T-helper 1 cell treated with Interleukin-12 subunit alpha and Interleukin-12 subunit beta and Interleukin-4 antibody, amounts not matched to agents 30 μg/mL and 1 μg/mL, for 36 hours (primary cell): ENCODE measurements around the gene NCOA7.

Experiments
- H3K27ac Mint-ChIP-seq: one replicate; pipeline ENCODE4 v1.8.0; 2021; ENCODE audit warnings: mild to moderate bottlenecking, mixed read lengths
- H3K27me3 Mint-ChIP-seq: one replicate; pipeline ENCODE4 v1.8.0; 2021; ENCODE audit warnings: low read depth, mixed read lengths
- H3K36me3 Mint-ChIP-seq: one replicate; pipeline ENCODE4 v1.8.0; 2021; ENCODE audit warnings: low read depth, mixed read lengths
- H3K4me1 Mint-ChIP-seq: one replicate; pipeline ENCODE4 v1.8.0; 2021; ENCODE audit warnings: low read depth, mixed read lengths
- H3K4me3 Mint-ChIP-seq: one replicate; pipeline ENCODE4 v1.8.0; 2021; ENCODE audit warnings: mild to moderate bottlenecking, moderate library complexity, mixed read lengths
- H3K9me3 Mint-ChIP-seq: one replicate; pipeline ENCODE4 v1.8.0; 2021; ENCODE audit warnings: mixed read lengths

NCOA7 gene

GRCh38 chr6:125749865-125750691, 40.7 kb upstream of the NCOA7 start:
- peak overlapping the region; percentile 71 for H3K4me3 Mint-ChIP-seq
- no peak overlapping the region for H3K27ac Mint-ChIP-seq
- no peaks in the 10 kb centered on the region for H3K9me3 Mint-ChIP-seq
- H3K4me1 Mint-ChIP-seq: peaks cover 25% of the 10 kb centered on the region
- H3K36me3 Mint-ChIP-seq: peaks cover 4% of the 10 kb centered on the region
- peaks cover 84% of the 10 kb centered on the region for H3K27me3 Mint-ChIP-seq

GRCh38 chr6:125750692-125751333, 39.9 kb upstream of the NCOA7 start:
- H3K9me3 Mint-ChIP-seq: no peaks in the 10 kb centered on the region
- peaks cover 25% of the 10 kb centered on the region for H3K4me1 Mint-ChIP-seq
- H3K27me3 Mint-ChIP-seq: peaks cover 81% of the 10 kb centered on the region
- H3K36me3 Mint-ChIP-seq: peaks cover 4% of the 10 kb centered on the region
- no peak overlapping the region for H3K27ac Mint-ChIP-seq
- peak overlapping the region; percentile 20 for H3K4me3 Mint-ChIP-seq

GRCh38 chr6:125751334-125751916, 39.3 kb upstream of the NCOA7 start:
- H3K9me3 Mint-ChIP-seq: no peaks in the 10 kb centered on the region

GRCh38 chr6:125752773-125753172, 38.0 kb upstream of the NCOA7 start:
- H3K27me3 Mint-ChIP-seq: peaks cover 64% of the 10 kb centered on the region
- no peaks in the 10 kb centered on the region for H3K9me3 Mint-ChIP-seq

More at GRCh38 chr6:125751334-125751916, 39.3 kb upstream of the NCOA7 start:
- Mint-ChIP-seq H3K4me3 (no peak overlapping the region), H3K4me1 (peaks cover 21% of the 10 kb centered on the region), H3K36me3 (peaks cover 4% of the 10 kb centered on the region), H3K27me3 (peaks cover 75% of the 10 kb centered on the region), H3K27ac (no peak overlapping the region)

GRCh38 chr6:125753218-125753936, 37.4 kb upstream of the NCOA7 start:
- Mint-ChIP-seq H3K4me1 (peaks cover 11% of the 10 kb centered on the region), H3K27me3 (peaks cover 57% of the 10 kb centered on the region), H3K9me3 (no peaks in the 10 kb centered on the region), H3K36me3 (no peaks in the 10 kb centered on the region), H3K4me3 (no peak overlapping the region), H3K27ac (no peak overlapping the region)

More at GRCh38 chr6:125752773-125753172, 38.0 kb upstream of the NCOA7 start:
- H3K4me3 Mint-ChIP-seq: no peak overlapping the region
- no peak overlapping the region for H3K27ac Mint-ChIP-seq
- H3K4me1 Mint-ChIP-seq: peaks cover 11% of the 10 kb centered on the region
- H3K36me3 Mint-ChIP-seq: no peaks in the 10 kb centered on the region

GRCh38 chr6:125753937-125754259, 36.9 kb upstream of the NCOA7 start:
- peaks cover 55% of the 10 kb centered on the region for H3K27me3 Mint-ChIP-seq
- no peaks in the 10 kb centered on the region for H3K9me3 Mint-ChIP-seq
- no peaks in the 10 kb centered on the region for H3K36me3 Mint-ChIP-seq
- H3K4me3 Mint-ChIP-seq: no peak overlapping the region
- peaks cover 11% of the 10 kb centered on the region for H3K4me1 Mint-ChIP-seq
- no peak overlapping the region for H3K27ac Mint-ChIP-seq

GRCh38 chr6:125754566-125754965, 36.2 kb upstream of the NCOA7 start:
- no peaks in the 10 kb centered on the region for H3K9me3 Mint-ChIP-seq
- peaks cover 61% of the 10 kb centered on the region for H3K27me3 Mint-ChIP-seq
- no peak overlapping the region for H3K4me3 Mint-ChIP-seq
- H3K4me1 Mint-ChIP-seq: peaks cover 11% of the 10 kb centered on the region
- no peaks in the 10 kb centered on the region for H3K36me3 Mint-ChIP-seq
- H3K27ac Mint-ChIP-seq: no peak overlapping the region

GRCh38 chr6:125759184-125759902, 31.4 kb upstream of the NCOA7 start:
- H3K27me3 Mint-ChIP-seq: peaks cover 48% of the 10 kb centered on the region
- no peaks in the 10 kb centered on the region for H3K36me3 Mint-ChIP-seq
- peaks cover 3% of the 10 kb centered on the region for H3K4me1 Mint-ChIP-seq
- no peak overlapping the region for H3K27ac Mint-ChIP-seq
- H3K4me3 Mint-ChIP-seq: no peak overlapping the region
- H3K9me3 Mint-ChIP-seq: no peaks in the 10 kb centered on the region

GRCh38 chr6:125759959-125760457, 30.8 kb upstream of the NCOA7 start:
- no peak overlapping the region for H3K4me3 Mint-ChIP-seq
- H3K27me3 Mint-ChIP-seq: peaks cover 47% of the 10 kb centered on the region
- H3K4me1 Mint-ChIP-seq: peaks cover 3% of the 10 kb centered on the region
- H3K9me3 Mint-ChIP-seq: no peaks in the 10 kb centered on the region
- no peak overlapping the region for H3K27ac Mint-ChIP-seq
- no peaks in the 10 kb centered on the region for H3K36me3 Mint-ChIP-seq

- peaks cover 3% of the 10 kb centered on the region for H3K4me1 Mint-ChIP-seq
- no peaks in the 10 kb centered on the region for H3K36me3 Mint-ChIP-seq
- H3K27me3 Mint-ChIP-seq: peaks cover 68% of the 10 kb centered on the region
- H3K27ac Mint-ChIP-seq: no peak overlapping the region
- no peak overlapping the region for H3K4me3 Mint-ChIP-seq
- no peaks in the 10 kb centered on the region for H3K9me3 Mint-ChIP-seq
Measured at GRCh38 chr6:125764121-125764671, 26.6 kb upstream of the NCOA7 start.

GRCh38 chr6:125765944-125766343, 24.8 kb upstream of the NCOA7 start:
- Mint-ChIP-seq H3K27me3 (peaks cover 61% of the 10 kb centered on the region), H3K27ac (no peak overlapping the region), H3K9me3 (no peaks in the 10 kb centered on the region), H3K4me3 (no peak overlapping the region), H3K36me3 (no peaks in the 10 kb centered on the region), H3K4me1 (peaks cover 7% of the 10 kb centered on the region)

- Mint-ChIP-seq H3K4me3 (no peak overlapping the region), H3K27ac (no peak overlapping the region), H3K4me1 (peaks cover 7% of the 10 kb centered on the region), H3K27me3 (peaks cover 55% of the 10 kb centered on the region), H3K9me3 (no peaks in the 10 kb centered on the region), H3K36me3 (no peaks in the 10 kb centered on the region)
Measured at GRCh38 chr6:125766641-125767040, 24.1 kb upstream of the NCOA7 start.

GRCh38 chr6:125769147-125769783, 21.5 kb upstream of the NCOA7 start:
- peaks cover 48% of the 10 kb centered on the region for H3K27me3 Mint-ChIP-seq
- H3K36me3 Mint-ChIP-seq: no peaks in the 10 kb centered on the region
- no peaks in the 10 kb centered on the region for H3K9me3 Mint-ChIP-seq
- H3K4me1 Mint-ChIP-seq: peaks cover 7% of the 10 kb centered on the region
- no peak overlapping the region for H3K27ac Mint-ChIP-seq
- no peak overlapping the region for H3K4me3 Mint-ChIP-seq
